PFSK-1 (cell line): ENCODE measurements around the gene ATP10A.

Experiments
- FOXP2 ChIP-seq: optimal IDR thresholded peaks from 2 replicates; pipeline ENCODE3; 2011; ENCODE audit warnings: borderline replicate concordance, control low read depth, inconsistent platforms; ENCODE audit not compliant: insufficient read depth; ENCODE audit errors: extremely low read length, extremely low read depth
- POLR2AphosphoS5 ChIP-seq: IDR thresholded peaks from 2 replicates; pipeline ENCODE4 v1.6.1; 2012; ENCODE audit warnings: low read depth, mild to moderate bottlenecking, control low read depth, low read length, moderate library complexity
- REST ChIP-seq, 2 experiments: IDR thresholded peaks; 2 replicates each; pipeline versions ENCODE4 v1.6.1 to v1.8.0; 2011 to 2012; ENCODE audit warnings: low read depth in 2 of 2, low read length in 2 of 2, control low read depth in 1 of 2, inconsistent platforms in 1 of 2, mild to moderate bottlenecking in 1 of 2, moderate library complexity in 1 of 2; ENCODE audit not compliant: insufficient read depth in 1 of 2
- SIN3A ChIP-seq: IDR thresholded peaks from 2 replicates; pipeline ENCODE4 v1.6.1; 2012; ENCODE audit warnings: mild to moderate bottlenecking, low read length, moderate library complexity, borderline replicate concordance; ENCODE audit not compliant: insufficient read depth
- TAF1 ChIP-seq: IDR thresholded peaks from 2 replicates; pipeline ENCODE4 v1.6.1; 2012; ENCODE audit warnings: low read length, control low read depth, borderline replicate concordance; ENCODE audit not compliant: insufficient read depth

Gene ATP10A

GRCh38 chr15:25792128-25792527, 71.0 kb downstream of the ATP10A start:
- TF ChIP-seq REST (IDR thresholded peaks at IDR 0.05; ENCODE audit: insufficient read depth in 1 of 2, low read depth in 2 of 2, low read length in 2 of 2) (no peak), SIN3A (no peak), TAF1 (no peak)

- TF ChIP-seq TAF1 (no peak), FOXP2 (no peak), SIN3A (no peak), REST (IDR thresholded peaks at IDR 0.05; ENCODE audit: insufficient read depth in 1 of 2, low read depth in 2 of 2, low read length in 2 of 2) (no peak), POLR2AphosphoS5 (no peak)
Measured at GRCh38 chr15:25790000-25790660, 73.0 kb downstream of the ATP10A start.

GRCh38 chr15:25789616-25789999, 73.5 kb downstream of the ATP10A start:
- no peak for TF ChIP-seq FOXP2
- no peak for TF ChIP-seq TAF1
- no peak for TF ChIP-seq REST (IDR thresholded peaks at IDR 0.05; ENCODE audit: insufficient read depth in 1 of 2, low read depth in 2 of 2, low read length in 2 of 2)
- no peak for TF ChIP-seq POLR2AphosphoS5
- no peak for TF ChIP-seq SIN3A

GRCh38 chr15:25789211-25789610, 73.9 kb downstream of the ATP10A start:
- no peak for TF ChIP-seq SIN3A
- TF ChIP-seq REST (IDR thresholded peaks at IDR 0.05; ENCODE audit: insufficient read depth in 1 of 2, low read depth in 2 of 2, low read length in 2 of 2), result no peak
- TF ChIP-seq POLR2AphosphoS5, result no peak
- no peak for TF ChIP-seq TAF1
- TF ChIP-seq FOXP2, result no peak

- TF ChIP-seq SIN3A, result no peak
- no peak for TF ChIP-seq TAF1
- no peak for TF ChIP-seq POLR2AphosphoS5
- no peak for TF ChIP-seq FOXP2
- no peak for TF ChIP-seq REST (IDR thresholded peaks at IDR 0.05; ENCODE audit: insufficient read depth in 1 of 2, low read depth in 2 of 2, low read length in 2 of 2)
Measured at GRCh38 chr15:25787855-25788520, 75.1 kb downstream of the ATP10A start.
